Right lobe of liver (tissue), 6 donors: ENCODE measurements around the gene MC2R. TPM values are rescaled to one million over a fixed set of nuclear protein-coding genes. Genes with fewer than 3 reads are reported as not detected.
"Not testable (repeated sequence)": the region's sequence is repeated elsewhere in the genome, so short reads cannot be mapped to it uniquely, and the experiment has no call there.

Experiments
- ATAC-seq, 4 donors: fragments of 200-7000 bp; cut with Tn5 transposase; one replicate each; pipeline ENCODE4 v1.9.1; 2020; ENCODE audit warnings: mild to moderate bottlenecking in 4 of 4, moderate library complexity in 4 of 4
- DNase-seq, 3 donors: peaks; one replicate each; pipeline ENCODE4 v3.0.0-alpha.2; 2020
- H3K27ac ChIP-seq, 3 donors: fragments of 200-600 bp; one replicate each; pipeline ENCODE4 v1.8.0; 2022
- H3K27me3 ChIP-seq, 2 donors: fragments of 200-600 bp; one replicate each; pipeline ENCODE4 v1.8.0; 2022
- H3K36me3 ChIP-seq, 4 donors: fragments of 200-600 bp; sonication (generic) in 1 of 4; one replicate each; pipeline versions ENCODE4 v1.5.1 to v1.8.0; 2017 to 2022; ENCODE audit warnings: control low read depth in 1 of 4
- H3K4me1 ChIP-seq, 4 donors: fragments of 200-600 bp; sonication (generic) in 1 of 4; one replicate each; pipeline versions ENCODE4 v1.5.1 to v1.8.0; 2017 to 2022; ENCODE audit warnings: control low read depth in 1 of 4
- H3K4me3 ChIP-seq, 3 donors: fragments of 200-600 bp; one replicate each; pipeline ENCODE4 v1.8.0; 2022
- H3K9me3 ChIP-seq, 4 donors: fragments of 200-600 bp; sonication (generic) in 1 of 4; one replicate each; pipeline versions ENCODE4 v1.5.1 to v1.8.0; 2017 to 2022; ENCODE audit warnings: control low read depth in 1 of 4
- POLR2A ChIP-seq: fragments of 450-650 bp; IDR thresholded peaks from one replicate; pipeline ENCODE4 v1.6.1; 2017; ENCODE audit warnings: antibody characterized with exemption, mild to moderate bottlenecking
- WGBS: methylation state at CpG from one replicate; pipeline ENCODE4 v1.1.6; 2018; ENCODE audit warnings: low coverage, low lambda C conversion rate; ENCODE audit not compliant: insufficient coverage; ENCODE audit errors: missing lambda C conversion rate; 5-methylcytosine and 5-hydroxymethylcytosine counted together
- intact Hi-C, 2 donors: fragments of 100-400 bp; cut with DNase I; formaldehyde crosslinking; loops; one replicate each; pipeline versions ENCODE4 v1.11.2 to v1.14.1; 2022
- total RNA-seq, 6 experiments: library from RNA; depleted of rRNA in 2 of 6; stranded (reverse); fragments of >200 nt in 2 of 6; fragmentation: NEBNext Ultra II Directional in 3 of 6; extraction: Animal tissue kit (Norgen Biotek cat#: 25700) in 3 of 6; gene quantifications; one replicate each; pipeline versions ENCODE4 v1.1.0 to v1.2.4, GENCODE V29; 2016 to 2023
- TF ChIP-seq, protein P1 (sequence below), 4 donors: fragments of 200-600 bp in 3 of 4; fragments of 450-650 bp in 1 of 4; IDR thresholded peaks; one replicate each; pipeline versions ENCODE4 v1.5.1 to v1.8.0; 2016 to 2022; ENCODE audit warnings: antibody characterized with exemption in 4 of 4, mild to moderate bottlenecking in 2 of 4
- donor health status: DM: no; HTN: yes; CAD: no.
- donor health status: DM: no; HTN: no; CAD: no.
- donor health status: DM: no; HTN: no; CAD: no.
- donor health status: DM: no; HTN: yes; CAD: no.
- donor health status: DM: no; HTN: yes; CAD: no.

Gene MC2R
- total RNA-seq, 6 experiments from 2014 or later: 0.04 TPM; not detected in 5

DNA sequence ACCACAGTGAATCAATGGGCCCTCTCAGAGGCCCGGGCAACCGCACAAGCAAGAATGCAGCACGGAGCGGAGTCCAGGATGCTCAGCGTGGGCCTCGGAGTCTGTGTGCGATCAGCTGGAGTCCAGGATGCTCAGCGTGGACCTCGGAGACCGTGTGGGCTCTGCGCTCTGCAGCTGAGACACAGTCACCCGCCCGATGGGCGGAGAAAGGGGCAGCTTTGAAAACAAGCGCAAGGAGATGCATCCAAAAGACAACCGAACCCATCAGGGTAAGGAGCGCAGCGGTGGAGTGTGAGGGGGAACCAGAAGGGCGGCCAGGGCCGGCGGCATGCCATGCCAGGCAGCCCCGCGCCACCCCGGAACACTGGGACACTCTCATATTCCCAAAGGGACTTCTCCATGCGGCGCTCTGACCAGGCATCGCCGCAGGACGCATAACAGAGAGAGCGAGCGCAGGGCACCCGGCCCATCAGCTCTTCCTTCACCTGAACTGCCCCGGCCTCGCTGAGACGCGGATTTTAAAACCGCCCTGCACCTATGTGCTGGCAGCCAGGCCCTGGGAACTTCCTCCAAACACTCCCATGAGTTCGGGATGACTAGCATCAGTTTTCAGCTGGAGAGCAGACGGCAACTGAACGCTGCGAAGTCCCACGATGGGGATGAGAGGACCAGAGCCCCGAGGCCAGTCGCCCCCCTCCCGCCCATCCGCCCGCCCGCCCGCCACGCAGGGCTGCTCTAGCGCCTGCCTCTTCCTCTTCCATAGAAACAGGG is 46.6 kb downstream of the MC2R start:
- no peak for DNase-seq
- H3K27ac ChIP-seq: no peak overlapping the region
- no peaks in the 10 kb centered on the region for H3K4me1 ChIP-seq
- intact Hi-C loops: no loop called here
- no peaks in the 10 kb centered on the region for H3K9me3 ChIP-seq
- TF ChIP-seq POLR2A: no peak
- TF ChIP-seq, protein P1, sequence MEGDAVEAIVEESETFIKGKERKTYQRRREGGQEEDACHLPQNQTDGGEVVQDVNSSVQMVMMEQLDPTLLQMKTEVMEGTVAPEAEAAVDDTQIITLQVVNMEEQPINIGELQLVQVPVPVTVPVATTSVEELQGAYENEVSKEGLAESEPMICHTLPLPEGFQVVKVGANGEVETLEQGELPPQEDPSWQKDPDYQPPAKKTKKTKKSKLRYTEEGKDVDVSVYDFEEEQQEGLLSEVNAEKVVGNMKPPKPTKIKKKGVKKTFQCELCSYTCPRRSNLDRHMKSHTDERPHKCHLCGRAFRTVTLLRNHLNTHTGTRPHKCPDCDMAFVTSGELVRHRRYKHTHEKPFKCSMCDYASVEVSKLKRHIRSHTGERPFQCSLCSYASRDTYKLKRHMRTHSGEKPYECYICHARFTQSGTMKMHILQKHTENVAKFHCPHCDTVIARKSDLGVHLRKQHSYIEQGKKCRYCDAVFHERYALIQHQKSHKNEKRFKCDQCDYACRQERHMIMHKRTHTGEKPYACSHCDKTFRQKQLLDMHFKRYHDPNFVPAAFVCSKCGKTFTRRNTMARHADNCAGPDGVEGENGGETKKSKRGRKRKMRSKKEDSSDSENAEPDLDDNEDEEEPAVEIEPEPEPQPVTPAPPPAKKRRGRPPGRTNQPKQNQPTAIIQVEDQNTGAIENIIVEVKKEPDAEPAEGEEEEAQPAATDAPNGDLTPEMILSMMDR (IDR thresholded peaks at IDR 0.05): no peak
- WGBS: 6% methylated on average over 19 of the region's 51 CpGs
- H3K27me3 ChIP-seq: no peaks in the 10 kb centered on the region
- ATAC-seq: no peak
- H3K4me3 ChIP-seq: no peak overlapping the region
- H3K36me3 ChIP-seq: no peaks in the 10 kb centered on the region

DNA sequence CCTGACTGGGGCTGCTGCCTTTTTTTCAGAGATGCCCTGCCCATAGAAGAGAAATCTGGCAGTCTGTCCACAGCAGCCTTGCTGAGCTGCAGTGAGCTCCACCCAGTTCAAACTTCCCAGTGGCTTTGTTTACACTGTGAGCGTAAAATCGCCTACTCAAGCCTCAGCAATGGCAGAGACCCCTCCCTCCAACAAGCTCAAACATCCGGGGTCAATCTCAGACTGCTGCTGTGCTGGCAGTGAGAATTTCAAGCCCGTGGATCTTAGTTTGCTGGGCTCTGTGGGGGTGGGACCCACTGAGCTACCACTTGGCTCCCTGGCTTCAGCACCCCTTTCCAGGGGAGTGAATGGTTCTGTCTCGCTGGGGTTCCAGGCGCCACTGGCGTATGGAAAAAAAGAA is 52.4 kb downstream of the MC2R start:
- ATAC-seq, H3K27me3 ChIP-seq, H3K9me3 ChIP-seq, H3K4me1 ChIP-seq, H3K36me3 ChIP-seq, H3K4me3 ChIP-seq, DNase-seq, H3K27ac ChIP-seq, intact Hi-C loops: not testable (repeated sequence)
- WGBS: 46% methylated on average over 3 of the region's 7 CpGs

DNA sequence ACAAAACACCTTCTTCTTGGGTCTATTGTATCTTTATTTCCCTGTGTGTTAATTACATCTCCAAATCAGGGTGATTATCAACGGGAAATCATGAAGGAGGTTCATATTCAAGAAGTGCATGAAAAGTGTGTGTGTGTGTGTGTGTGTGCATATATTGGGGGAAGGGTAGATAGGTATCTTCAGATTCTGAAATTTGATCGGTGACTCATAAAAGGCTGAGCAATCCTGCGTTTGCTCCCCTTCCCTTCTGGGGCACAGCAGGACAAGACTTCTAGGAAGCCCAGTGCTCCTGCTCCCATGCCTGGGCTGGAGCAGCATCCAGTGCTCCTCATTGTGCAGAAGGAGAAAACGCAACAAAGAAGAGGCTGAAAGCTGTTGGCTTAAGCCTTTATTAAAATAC is 65.5 kb downstream of the MC2R start:
- no peak for TF ChIP-seq POLR2A
- TF ChIP-seq, protein P1 (IDR thresholded peaks at IDR 0.05): no peak
- DNase-seq (no peak), ATAC-seq (no peak)
- intact Hi-C loops: no loop called here
- H3K36me3 ChIP-seq: no peaks in the 10 kb centered on the region
- H3K27ac ChIP-seq: no peak overlapping the region
- no peaks in the 10 kb centered on the region for H3K27me3 ChIP-seq
- no peaks in the 10 kb centered on the region for H3K9me3 ChIP-seq
- no peak overlapping the region for H3K4me3 ChIP-seq
- H3K4me1 ChIP-seq: no peaks in the 10 kb centered on the region
- 56% methylated on average over 2 of the region's 4 CpGs for WGBS

DNA sequence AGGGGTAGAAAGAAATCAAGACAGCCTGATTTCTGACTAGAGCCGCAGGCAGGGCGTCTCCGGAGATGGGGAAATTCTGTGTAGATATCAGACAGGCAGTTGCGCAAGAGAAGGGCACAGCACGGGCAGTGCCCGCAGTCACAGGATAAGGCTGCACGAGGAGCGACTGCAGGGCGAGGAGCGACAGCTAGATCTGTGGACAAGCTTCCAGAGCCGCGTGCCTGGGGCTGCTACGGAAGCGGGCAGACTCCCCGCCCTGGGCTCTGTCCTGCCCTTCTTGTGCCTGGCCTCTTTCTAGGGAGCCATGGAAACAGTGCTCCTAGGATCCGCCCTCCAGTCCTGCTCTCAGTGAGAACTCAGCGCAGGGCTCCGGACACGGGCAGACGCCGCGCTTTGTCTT is 78.8 kb downstream of the MC2R start:
- H3K4me3 ChIP-seq: no peak overlapping the region
- intact Hi-C loops: no loop called here
- WGBS: 95% methylated on average over 8 of the region's 22 CpGs
- H3K27me3 ChIP-seq: no peaks in the 10 kb centered on the region
- ATAC-seq (no peak), DNase-seq (no peak)
- TF ChIP-seq, protein P1 (IDR thresholded peaks at IDR 0.05): no peak
- TF ChIP-seq POLR2A: no peak
- no peaks in the 10 kb centered on the region for H3K9me3 ChIP-seq
- H3K4me1 ChIP-seq: no peaks in the 10 kb centered on the region
- H3K36me3 ChIP-seq: no peaks in the 10 kb centered on the region
- H3K27ac ChIP-seq: no peak overlapping the region

DNA sequence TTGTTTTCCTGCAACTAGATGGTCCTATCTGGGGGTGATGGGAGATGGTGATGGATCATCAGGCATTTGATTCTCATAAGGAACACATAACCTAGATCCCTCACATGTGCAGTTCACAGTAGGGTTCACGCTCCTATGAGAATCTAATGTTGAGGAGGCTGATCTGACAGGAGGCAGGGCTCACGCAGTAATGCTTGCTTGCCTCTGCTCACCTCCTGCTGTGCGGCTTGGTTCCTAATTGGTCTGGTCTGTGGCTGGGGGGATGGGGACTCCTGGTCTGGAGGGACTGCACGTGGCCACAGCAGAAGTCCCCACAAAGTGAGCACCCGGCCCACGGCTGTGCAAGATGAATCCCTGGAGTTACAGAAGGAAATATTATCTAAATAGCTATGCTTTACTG is 80.1 kb downstream of the MC2R start:
- Histone ChIP-seq H3K27me3 (no peaks in the 10 kb centered on the region), H3K27ac (no peak overlapping the region), H3K4me1 (no peaks in the 10 kb centered on the region), H3K9me3 (no peaks in the 10 kb centered on the region), H3K36me3 (no peaks in the 10 kb centered on the region), H3K4me3 (no peak overlapping the region)
- WGBS: 34% methylated on average over 4 of the region's 6 CpGs
- no peak for ATAC-seq
- DNase-seq: no peak
- intact Hi-C loops: no loop called here
- TF ChIP-seq POLR2A: no peak
- TF ChIP-seq, protein P1 (IDR thresholded peaks at IDR 0.05): no peak
